NOMO-1 (cell line): ENCODE measurements around the gene CFAP58.

ENCODE experiments used
- DNase-seq, 2 experiments: peaks; one replicate each; lab custom pipeline; 2025; ENCODE audit not compliant: unreplicated experiment in 2 of 2; lab: John Stamatoyannopoulos, UW

CFAP58 gene

DNA sequence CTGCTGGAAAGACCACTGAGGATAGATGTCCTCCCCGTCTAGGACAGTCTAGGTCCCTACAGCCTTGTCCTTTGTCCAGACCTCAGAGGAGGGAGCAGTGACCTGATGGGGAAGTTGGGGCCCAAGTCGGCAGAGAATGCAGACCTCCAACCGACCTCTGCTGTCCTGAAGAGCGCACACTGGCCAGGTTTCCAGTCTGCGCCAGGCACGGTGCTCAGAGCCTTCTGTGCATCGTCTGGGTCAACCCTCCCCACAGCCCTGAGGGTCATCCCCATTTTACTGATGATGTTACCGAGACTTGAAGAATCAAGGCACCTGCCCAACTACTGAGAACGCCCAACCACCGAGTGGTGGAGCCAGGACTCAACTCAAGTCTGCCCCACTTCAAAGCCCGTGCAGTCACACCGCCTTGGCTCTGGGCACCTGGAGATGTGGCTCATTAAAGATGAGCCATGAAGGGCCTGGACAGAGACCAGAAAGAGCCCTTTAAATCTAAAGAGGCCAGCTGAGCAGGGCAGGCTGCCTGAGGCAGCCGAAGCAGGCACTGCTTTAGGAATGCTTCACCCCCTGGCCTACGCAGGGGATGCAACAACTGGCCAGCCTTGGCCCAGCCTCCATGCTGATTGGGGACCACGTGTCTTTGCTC lies 19.8 kb upstream of the CFAP58 start:
- DNase-seq, result no peak

DNA sequence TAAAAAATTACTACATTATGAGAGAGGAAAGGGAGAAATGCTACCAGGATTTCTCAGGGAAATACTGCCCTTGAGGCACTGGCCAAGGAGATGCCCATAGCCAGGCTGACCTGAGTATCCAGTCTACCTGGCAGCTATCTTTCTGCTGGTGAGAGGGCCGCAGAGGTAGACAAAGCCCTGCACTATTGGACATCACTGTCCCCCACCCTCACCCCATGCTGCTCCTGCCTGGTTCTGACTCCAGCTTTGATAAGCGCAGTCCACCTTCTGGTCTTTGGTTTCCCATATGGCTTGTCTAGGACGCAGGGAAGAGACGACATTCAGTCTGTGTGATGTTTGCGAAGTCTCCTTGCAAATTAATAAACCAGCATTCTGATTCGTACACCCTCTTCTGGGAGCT lies 19.1 kb upstream of the CFAP58 start:
- DNase-seq, result no peak

DNA sequence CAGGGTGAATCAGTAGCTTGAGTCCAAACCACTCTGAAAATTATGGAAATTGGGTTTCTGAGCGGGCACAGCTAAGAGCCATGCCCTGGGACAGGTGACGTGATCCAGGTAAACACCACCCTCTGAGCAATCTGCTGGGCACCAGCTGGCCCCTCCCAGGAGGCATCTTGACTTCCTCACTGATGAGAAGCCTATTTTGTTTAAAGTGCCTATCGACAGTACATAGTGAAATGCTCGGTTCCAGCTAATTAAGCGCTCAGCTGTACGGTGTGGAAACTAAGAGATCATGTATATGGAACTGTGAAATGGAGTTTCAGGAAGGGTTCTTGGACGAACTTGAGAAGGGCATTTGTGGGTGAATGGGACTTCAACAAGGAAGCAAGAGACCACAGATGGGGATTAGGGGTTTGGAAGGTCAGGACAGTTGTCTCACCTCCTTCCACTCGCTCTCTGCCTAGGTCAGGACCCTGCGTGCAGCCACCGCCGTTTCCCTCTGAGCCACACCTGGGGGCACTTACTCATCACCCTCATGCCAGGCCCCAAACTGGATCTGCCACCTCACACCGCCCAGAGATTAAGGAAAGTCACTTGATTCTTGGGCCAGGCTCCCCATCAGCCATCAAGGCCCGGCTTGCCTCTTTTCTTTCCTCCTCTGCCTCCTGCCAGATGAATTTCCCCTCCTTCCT lies 18.5 kb upstream of the CFAP58 start:
- DNase-seq, result no peak

DNA sequence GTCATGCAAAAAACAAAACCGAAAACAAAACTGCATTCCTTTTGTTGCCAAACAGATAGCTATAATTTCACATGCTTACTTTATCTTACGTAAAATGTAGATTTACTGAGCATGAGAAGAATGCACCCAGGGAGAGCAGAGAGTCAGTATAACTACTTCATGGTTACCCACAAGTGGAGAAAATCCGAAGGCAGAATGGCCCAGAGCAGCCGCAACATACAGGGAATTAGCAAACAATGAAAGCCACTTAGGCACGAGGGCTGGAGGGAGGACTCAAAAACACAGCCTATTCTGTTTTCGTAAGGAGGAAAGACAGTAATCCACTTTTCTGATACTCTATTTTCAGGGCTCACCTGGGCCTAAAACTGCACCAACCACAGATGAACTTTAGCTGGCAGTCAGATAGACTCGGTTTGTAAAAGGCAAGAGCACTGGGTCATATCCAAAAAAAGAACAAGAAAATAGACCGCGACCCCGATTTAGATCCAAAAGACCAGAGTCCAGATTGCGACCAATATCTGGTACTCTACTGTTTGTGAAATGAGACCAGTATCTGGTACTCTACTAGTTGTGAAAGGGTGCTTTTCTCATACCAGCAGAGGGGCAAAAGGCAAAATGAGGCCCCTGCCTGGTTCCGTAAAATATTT lies 16.7 kb upstream of the CFAP58 start:
- DNase-seq, result peak in 1 of 2 experiments; percentile 78

DNA sequence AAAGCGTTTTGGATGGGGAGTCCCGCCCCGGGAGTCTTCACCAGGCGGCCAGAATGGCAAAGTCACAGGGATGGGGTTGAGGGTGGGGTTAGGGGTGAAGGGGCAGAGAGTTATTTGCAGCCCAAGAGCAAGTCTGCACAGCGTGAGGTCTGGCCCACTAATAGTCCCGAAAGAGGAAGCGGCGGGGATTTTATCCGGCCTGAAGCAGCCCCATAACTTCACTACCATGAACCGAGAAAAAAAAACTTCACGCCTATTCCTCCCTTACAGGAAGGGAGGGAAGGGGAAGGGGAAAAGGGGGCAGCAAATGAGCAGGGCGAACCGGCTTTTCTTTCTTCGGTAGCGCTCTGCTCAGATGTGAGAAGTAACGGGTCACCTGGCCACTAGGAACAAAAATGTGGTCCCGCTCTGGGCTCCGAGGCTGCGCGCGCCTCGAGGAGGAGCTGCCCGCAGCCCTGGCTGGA lies 16.1 kb upstream of the CFAP58 start:
- DNase-seq, result peak; percentile 76 to 78

DNA sequence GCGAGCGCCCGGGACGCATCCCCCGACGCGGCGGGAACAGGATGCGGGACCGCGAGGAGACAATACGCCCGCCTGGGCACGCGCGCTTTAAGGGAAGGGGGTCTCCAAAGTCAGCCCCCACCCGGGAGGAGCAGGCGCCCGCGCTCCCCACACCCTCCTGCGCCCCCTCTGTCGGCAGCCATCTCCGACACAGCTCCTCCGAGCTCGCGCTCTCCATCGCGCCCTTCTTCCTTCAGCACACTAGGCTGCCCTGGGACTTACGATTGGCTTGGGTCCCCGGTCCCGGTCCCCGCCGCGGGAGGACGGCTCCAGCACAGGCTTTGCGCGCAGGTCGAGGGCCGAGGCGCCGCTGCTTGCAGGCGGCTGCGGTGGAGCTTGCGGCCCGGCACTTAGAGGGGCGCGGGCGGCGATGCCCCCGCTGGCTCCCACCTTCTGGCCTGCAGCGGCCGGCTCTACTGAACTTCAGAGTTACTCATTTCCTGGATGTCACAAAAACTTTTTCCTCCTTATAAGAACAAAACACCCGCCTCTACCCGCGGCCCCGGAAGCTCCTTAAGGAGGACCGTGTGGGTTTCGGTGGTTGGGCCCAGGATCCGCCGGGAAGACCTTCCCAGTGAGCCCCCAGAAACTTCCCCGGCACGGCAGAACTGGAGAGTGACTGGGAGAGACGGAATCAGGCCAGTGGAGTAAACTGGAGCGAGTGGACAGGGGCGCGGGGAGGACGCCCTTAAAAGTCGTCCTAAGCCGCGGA lies 15.5 kb upstream of the CFAP58 start, which contains the start of gene ITPRIP:
ITPRIP (minus strand) TSS at position 481 of the 751 bp plus-strand sequence. CDS start 22,414 bp downstream, outside the sequence.
- peak; percentile 76 to 89 for DNase-seq

DNA sequence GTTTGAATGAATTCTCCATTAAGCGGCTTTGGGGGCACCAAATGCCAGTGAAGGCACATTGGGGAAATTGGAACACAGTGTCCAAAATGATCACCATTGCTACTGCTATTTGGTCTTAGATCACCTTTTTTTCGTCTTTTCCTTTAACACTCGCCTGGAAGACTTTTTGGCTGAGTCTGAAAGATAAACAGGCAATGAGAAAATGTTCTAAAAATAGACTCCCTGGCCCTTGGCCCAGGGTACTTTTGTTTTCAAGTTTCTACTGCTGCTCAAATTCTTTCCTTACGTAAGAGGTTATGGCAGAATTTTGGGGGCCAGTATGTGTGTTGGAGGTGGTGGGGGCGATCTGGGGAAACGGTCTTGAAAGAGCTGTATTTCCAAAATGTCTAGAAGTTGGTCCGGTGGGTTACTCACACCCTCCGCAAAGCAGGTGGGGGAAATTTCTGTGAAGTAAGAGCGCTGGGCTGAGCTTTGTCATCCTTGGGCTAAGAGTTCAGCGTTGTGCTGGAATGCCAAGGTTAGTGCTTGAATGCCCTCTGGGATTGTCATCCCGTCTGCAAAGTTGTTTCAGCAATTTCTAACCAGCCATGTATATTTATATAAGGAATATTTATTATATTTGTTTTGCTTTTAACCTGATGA lies 14.0 kb upstream of the CFAP58 start:
- no peak for DNase-seq

DNA sequence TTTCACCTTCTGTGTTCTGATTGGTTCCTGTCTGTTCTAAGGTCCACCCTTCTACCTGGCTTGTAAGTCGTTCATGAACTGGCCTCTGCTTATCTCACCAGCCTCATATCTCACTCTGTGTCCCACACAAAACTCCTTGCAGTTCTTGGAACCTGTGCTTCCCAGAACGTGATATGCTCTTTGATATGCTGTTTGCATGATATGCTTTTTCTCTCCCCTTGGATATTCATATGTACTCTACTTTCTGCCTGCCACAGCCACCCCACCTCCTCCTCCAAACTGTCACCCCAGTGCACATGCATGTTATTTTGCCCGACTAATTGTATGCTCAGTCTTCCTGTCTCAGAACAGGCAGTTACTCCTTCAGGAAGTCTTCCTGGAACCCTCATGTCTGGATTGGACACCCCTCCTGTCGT lies 13.5 kb upstream of the CFAP58 start:
- DNase-seq, result no peak

DNA sequence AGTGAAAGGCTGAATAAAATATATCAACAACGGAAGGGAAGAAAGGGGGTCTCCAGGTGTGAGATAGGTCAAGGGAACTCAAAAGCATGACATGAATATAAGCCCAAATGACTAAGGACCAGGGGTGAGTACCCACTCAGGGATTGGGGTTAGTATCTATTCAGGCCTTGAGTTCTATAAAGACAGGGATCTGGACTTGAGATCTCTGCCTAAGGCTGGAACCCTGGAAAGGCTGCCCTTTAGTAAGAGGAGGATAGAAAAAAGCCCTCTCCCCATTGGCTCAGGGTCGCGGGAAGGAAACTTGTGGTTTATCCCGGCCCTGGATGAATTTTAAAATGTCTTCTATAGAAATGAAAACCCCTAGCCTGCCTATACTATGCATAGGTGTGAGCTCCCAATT lies 13.0 kb upstream of the CFAP58 start:
- DNase-seq, result no peak

DNA sequence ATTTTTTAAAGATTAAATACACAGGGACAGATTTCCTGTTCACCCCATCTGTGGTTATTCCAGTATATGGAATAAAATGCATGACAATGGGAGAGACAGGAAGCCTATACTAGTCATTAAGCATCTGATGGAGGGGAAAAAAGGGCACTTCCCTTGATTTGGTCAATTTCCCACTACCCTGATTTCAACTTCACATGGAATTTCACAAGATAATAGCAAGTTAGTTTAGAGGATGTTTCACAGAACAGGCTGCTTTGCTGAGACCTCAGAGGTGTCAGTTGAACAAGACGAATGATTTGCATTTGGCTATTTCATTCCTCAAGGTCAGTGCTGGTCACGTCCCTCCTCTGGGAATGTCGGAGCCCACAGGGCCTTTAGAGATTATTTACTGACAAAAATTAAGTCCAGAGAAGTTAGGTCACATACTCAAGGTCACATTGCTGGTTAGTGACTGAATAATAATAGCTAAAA lies 10.7 kb upstream of the CFAP58 start:
- DNase-seq, result no peak

DNA sequence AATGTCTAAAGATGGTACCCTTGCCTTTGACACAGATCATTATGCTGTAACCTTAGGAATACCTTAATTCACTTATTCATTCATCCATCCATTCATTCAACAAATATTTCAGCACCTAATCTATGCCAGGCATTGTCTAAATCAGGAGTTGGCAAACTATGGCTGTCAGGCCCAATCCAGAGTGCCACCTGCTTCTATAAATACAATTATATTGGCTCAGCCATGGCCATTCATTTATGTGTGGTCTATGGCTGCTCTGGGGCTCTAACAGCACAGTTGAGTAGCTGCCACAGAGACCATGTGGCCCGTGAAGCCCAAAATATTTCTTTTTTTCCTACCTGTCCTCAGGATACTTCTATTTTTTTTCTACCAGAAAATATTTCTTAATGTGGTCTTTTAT lies 9.4 kb upstream of the CFAP58 start:
- DNase-seq, result no peak

DNA sequence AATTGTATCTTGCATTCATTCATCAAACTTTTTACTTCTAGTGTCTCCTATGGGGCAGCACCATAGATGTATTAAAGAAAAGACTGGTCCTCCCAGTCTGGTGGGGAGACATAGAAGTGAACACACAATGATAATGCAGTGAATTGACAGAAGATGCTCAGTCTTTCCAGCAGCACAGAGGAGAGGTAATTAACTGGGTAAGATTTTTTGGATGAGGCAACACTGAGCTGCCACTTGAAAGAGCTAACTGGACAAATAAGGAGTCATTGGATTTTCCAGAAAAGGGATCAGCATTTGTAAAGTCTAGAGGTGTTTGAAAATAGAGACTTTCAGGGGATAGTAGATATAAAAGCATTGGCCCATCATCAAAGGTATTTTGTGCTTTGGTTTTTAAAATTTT lies 8.1 kb upstream of the CFAP58 start:
- DNase-seq, result no peak

DNA sequence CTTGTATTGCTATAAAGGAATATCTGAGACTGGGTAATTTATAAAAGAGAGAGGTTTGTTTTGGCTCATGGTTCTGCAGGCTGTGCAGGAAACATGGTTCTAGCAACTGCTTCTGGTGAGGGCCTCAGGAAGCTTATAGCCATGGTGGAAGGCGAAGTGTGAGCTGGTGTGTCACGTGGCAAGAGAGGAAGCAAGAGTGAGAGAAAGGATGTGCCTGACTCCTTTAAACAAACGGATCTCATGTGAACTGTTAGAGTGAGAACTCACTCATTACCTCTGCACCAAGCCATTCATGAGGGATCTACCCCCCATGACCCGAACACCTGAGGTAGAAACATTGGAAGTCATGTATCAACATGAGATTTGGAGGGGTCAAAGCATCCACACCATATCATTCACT lies 7.7 kb upstream of the CFAP58 start:
- no peak for DNase-seq

DNA sequence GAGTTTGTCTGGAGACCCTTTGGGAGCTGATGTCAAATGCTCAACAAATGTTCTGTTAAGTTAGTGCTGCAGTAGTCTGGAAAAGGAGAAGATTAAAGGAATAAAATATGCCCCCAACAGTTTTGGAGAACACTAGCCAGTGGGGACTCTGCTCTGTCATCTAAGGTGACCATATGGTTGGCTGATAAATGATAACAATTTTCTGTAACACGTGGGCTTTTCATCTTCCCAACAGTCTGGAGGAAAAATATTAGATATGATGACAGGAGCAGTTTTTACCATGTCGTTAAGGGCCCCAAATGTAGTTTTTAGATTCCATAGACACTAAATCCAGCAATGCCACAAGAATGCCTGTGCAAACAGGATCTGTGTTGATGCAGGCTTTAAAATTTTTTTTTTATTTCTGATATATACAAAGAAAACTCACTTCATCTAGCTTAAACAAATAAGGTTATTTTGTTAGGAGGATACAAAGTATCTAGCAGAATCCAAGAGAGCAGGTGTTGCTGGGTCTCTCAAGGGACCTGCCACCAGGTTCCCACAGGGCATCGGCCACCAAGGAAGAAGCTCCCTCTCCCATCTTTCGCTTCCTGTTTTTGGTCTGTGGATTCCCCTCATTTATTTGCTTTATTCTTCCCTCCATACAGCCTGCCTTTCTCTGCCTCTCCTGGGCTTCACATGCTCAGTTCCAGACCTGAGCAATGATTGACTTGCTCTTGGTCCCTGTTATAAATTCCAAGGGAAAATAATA lies 6.2 kb upstream of the CFAP58 start:
- DNase-seq, result no peak

DNA sequence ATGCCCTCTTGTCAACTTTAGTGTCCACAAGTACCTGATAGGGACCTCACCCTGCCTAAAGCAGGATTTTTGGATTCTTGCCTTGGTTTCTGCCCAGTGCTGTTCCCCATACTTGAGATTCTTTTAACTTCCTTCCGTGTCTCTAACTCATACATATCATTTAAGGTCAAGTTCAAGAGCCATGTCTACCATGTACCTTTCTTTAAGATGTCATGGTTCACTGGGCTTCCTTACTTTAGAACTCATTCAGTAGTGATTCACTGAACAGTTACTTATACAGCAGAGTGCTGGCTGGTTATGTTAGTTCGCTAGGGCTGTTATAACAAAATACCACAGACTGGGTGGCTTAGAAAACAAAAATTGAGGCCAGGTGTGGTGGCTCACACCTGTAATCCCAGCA lies 5.0 kb upstream of the CFAP58 start:
- no peak for DNase-seq

DNA sequence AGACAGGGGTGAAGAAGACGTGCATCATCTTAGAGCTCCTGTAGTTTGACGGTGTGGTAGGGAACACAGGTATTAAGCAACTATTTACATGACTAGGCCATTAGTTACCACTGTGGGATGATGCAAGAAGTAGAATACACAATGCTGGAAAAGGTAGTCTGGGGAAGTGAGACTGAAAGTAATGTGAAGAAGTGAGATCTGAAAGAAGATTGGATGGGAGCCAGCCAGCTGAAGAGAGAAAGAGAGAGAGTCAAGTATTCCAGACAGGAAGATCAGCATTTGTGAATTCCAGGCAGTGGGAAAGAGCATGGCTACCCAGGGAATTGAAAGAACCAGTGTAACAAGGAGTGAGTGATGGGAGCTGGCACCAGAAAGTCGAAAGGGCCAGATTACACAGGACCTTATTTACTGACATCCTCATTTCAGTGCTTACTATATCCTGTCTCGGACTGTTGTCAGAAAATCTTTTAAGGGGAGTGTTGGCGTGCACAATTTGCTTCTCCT lies 4.0 kb upstream of the CFAP58 start:
- DNase-seq, result peak; percentile 80 to 97

DNA sequence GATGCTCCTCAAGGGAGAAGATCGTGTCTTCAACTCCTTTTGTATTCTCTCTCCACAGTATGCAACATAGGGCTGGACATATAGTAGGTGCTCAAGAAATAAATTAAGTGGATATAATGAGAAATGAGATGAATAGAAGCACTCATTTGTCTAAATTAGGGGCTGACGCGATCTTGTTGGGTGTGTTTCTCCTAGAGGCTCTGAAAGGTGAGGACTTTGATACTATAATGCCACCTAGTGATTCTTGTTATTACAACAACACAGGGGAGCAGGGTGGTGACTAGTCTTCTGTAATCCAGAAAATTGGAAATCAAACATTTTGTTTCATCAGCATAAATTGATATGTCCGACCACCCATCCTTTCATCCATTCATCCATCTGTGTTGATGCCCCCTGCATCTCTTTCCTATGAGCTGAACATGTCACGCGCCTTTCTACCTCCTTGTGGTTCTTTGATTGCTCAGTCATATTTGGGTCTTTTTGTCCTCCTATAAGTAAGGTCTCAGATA lies 3.5 kb upstream of the CFAP58 start:
- DNase-seq, result peak; percentile 57 to 67

DNA sequence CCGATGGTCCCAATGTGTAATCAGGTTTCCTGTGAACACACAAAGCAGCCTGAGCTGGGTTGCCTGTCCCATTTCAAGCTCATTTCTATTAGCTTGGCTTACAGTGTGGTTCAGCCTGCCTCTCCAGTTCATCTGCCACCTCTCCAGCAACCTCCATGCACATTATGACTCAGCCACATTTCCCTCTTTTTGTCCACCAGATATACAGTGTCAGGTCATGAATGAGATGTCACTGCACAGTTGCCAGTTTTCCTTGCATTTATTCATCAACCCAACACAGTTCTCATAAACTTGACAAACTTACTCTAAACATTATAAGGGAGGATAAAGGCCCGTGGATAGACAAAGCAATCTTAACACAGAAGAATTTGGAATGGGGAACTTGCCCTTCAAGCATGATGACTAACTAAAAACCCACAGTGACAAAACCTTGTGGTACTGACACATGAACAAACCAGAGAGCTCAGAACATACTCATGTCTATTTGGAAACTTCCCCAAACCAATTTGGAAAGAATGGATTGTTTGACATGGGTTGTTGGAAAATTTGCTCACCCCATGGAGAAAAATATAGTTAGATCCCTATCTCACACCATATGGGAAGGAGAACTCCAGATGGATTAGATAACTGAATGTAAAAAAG lies 2.5 kb upstream of the CFAP58 start:
- DNase-seq, result peak; percentile 75 to 96

DNA sequence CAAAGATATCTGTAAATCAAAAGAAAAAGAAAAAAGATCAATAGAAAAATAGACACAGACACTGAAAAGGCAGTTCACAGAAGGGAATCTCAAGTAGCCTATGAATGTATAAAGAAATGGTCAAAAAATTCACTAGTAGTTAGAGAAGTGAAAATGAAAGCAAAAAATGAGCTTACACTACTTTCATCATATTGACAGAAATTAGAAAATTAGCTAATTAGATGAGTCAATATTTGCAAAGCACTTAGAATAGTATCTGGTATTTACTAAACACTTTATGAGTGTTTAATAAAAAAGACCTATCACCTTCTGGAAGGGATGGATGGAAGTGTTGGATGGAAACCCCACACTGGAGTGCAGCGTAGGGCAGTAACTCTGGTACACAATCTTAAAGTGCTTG lies 1.7 kb upstream of the CFAP58 start:
- DNase-seq, result peak; percentile 40 to 84
